ENCODE measurements around the gene BET1. TPM values are rescaled to one million over a fixed set of nuclear protein-coding genes. Genes with fewer than 3 reads are reported as not detected.
A peak's percentile ranks its signal among the peaks of the same experiment; 100 is the strongest.
"Not testable (repeated sequence)": the region's sequence is repeated elsewhere in the genome, so short reads cannot be mapped to it uniquely, and the experiment has no call there.

The BET1 gene
- total RNA-seq, result 13.2 TPM
- long read RNA-seq, transcript BET1-201 (4 exons, 1,504 nt), result major isoform, 6 of 6 reads
- long read RNA-seq, partial matches to known transcripts, result 0 of 6 reads
- long read RNA-seq, other reads (novel, unspliced or antisense), result 0 of 6 reads

DNA sequence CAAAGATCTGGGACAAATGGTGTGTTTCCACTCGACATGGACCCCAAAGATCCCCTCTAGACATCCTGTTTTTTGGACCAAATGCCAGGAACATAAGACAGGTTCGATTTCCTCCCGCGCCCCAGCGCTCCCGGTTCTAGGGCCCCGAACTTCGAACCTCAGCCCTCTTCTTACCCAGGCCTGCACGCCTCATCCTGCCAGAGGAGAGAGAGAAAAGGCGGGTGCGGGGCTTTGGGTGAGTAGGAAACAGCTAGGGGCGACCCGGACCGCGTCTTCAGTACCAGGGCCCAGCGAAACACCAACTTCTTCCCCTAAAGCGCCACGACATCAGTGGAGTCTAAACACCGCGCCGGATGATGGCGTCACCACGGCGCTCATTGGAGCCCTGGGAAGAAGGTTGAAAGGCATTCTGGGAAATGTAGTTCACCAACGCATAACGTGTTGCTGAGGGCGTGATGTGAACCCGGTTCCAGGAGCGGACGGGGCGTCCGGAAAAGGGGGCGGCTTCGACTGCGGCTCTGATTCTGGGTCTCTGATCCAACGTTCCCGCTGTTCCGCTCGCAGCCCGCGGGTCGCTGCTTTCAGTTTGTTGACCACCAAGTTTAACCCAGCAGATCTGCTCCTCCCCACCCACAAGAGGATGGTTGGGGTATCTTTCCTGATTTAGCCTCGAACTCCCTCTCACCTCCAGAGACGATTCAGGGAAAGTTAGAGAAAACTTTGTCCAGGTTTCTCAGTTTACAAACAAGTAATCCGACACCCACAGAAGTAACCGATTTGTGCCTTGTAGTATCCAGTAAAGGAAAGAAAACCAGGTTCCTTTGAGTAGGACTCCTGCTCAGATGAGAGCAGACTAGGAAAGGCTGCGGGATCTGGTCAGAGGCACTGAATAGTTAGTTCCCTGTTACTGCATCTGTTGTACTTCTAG is at the start of gene BET1:
BET1 (minus strand) TSS at position 332 of the 928 bp plus-strand sequence; CDS start at position 193, 139 bp downstream.
- intact Hi-C loops (cut with DNase I), result loop anchor here (5.0 to 10.0 kb wide), 2 partner anchors 61 to 82 kb away; partner anchors contain the start of gene GNG11
- peak; percentile 96 for DNase-seq (ENCODE audit: low spot score)

DNA sequence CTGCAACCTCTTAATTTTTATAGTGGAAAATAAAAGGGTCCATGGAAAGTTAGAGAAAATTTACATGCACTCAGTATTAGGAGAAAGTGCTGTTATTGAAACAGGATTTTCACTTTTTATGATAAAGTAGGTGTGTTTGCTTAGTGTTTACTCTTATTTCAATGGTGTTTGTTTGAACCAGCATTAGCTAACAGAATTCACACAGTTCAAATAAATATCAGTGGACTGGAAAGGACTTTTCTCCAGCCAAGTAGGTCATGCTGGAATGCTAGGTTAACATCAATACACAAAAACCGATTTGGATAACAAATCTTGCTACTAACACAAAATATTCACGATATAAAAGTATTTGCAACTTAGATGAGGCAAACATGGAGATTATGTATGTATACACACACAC is 49.4 kb upstream of the BET1 start:
- intact Hi-C loops (cut with DNase I), result no loop called here
- DNase-seq (ENCODE audit: low spot score), result no peak

DNA sequence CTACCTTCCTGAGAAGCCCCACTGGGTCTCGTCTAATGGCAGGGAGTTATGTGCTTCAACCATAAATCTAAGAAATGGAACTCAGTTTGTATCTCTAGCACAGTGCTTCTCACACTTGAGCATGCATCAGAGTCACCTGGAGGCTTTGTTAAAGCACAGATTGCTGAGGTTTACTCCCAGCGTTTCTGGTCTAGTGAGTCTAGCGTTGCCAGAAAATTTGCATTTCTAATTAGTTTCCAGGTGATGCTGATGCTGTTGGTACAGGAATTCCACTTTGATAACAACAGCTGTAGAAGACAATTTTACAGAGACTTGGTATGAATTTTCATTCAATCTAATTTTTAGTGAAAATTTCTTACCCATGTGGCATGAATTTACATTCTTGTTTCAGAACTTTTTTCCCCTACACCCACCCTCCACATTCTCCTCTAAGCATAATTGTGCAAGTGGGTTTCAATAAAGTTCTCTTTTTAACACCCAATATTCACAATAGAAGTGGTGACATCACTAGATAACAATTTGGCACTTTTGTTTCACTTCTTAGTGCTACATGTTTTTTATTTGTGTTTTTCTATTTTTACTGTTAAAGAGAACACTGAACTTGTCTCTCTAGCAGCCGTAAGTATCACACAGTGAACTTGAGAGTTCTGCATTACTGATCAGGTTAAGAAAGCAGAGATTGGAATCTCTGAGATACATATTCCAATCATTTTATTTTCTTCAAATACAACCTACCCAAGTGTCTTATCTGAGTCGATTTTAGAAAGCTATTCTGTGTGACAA is 48.4 kb upstream of the BET1 start:
- intact Hi-C loops (cut with DNase I), result no loop called here
- DNase-seq (ENCODE audit: low spot score), result no peak

DNA sequence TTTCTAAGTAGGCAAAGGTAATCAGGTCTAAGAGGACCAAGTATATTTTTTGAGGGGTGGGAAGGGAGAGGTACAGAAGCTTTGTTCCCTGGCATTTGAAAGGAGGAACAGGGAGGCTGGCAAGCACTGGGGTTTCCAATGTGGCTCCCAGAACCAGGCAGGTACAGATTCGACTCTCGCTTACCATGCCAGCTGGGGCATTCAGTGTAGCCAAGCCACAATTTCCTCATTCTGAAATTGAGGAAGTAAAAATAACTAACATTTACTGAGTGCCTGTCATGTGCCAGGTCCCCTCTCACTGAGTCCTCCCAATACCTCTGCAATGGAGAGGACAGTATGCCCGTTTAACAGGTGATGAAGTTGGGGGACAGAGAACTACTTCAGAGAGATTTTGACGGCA is 45.9 kb upstream of the BET1 start:
- intact Hi-C loops (cut with DNase I), result no loop called here
- DNase-seq (ENCODE audit: low spot score), result no peak

- intact Hi-C loops (cut with DNase I), result no loop called here
- DNase-seq (ENCODE audit: low spot score), result no peak
These were observed 45.5 kb upstream of the BET1 start for GRCh38 chr7:94049615-94050014.

- intact Hi-C loops (cut with DNase I), result no loop called here
- no peak for DNase-seq (ENCODE audit: low spot score)
These were observed 44.6 kb upstream of the BET1 start for GRCh38 chr7:94048755-94049154.

DNA sequence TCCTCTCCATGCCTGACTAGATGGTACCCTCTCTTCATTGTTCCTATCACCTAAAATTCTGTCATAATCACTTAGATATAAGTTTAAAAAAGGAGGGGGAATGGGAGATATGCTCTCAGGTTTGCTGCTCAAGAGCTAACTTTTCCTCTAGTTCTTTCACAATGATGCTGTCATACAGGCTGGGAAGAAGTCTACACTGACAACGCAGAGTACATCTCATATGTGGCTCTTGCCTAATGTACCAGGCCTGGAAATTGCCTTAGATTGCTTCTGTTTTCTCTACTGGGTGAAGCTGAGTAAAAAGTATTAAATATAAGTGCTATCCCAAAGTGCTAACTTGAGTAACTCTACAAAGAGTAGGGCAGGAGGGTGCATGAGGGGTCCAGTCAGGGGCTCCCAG is 43.8 kb upstream of the BET1 start:
- no peak for DNase-seq (ENCODE audit: low spot score)
- intact Hi-C loops (cut with DNase I), result no loop called here

- intact Hi-C loops (cut with DNase I), result no loop called here
These were observed 41.4 kb upstream of the BET1 start for GRCh38 chr7:94045581-94045980.

GRCh38 chr7:94044806-94045205 is 40.7 kb upstream of the BET1 start:
- intact Hi-C loops (cut with DNase I), result no loop called here
- no peak for DNase-seq (ENCODE audit: low spot score)

More at GRCh38 chr7:94045581-94045980, 41.4 kb upstream of the BET1 start:
- DNase-seq (ENCODE audit: low spot score), result no peak

DNA sequence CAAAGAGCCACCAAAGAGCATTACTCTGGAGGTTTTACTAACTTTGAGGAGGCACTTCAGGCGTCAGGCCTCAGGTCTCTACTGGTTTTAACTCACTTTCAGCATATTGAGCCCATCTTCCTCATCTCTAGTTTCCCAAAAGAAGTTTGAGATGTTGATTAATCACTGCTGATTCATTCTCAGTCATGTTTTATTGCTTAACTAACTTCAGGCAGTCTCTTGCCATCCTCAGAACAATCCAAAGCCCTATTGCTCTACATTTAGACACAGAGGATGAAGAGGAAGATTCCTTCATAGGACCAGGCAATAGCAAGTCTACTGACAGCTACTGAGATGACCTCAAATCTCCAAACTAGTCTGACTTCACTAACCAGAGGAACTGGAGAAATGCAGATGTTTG is 39.1 kb upstream of the BET1 start:
- intact Hi-C loops (cut with DNase I), result no loop called here
- DNase-seq (ENCODE audit: low spot score), result no peak

DNA sequence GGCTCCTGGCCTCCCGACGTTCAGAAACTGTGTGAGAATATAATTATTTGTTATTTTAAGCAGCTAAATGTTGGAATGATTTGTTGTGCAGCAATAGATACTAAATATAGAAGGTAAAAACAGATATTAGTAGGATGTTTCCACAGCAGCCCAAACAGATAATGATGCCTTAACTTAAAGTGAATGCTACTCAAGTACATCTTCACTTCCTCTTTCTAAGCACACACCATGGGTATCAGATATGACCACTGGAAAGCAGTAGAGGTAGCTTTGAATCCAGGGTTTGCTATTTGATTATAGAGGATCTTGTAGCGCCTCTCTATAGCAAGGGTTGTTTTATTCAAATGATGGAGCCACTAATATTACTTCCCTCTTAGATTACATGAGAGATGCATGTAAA is 38.2 kb upstream of the BET1 start:
- intact Hi-C loops (cut with DNase I), result no loop called here

DNA sequence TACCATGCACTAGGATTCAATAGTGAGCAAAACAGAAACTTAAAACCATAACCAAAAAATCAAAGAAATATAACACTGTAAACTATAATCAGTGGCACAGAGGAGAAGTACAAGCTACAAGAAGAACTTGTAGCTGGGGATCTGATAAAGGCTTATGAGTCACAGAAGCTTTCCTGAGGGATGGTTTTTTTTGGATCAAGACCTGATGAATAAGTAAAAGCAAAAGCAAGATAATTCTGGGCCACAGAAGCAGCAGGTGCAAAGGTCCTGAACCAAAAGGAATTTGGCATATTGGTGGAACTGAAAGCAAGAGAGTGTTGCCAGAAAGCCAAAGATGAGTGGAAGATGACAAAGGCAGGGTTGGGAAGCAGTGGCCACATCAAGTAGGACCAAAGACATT is 37.4 kb upstream of the BET1 start:
- intact Hi-C loops (cut with DNase I), result no loop called here
- DNase-seq (ENCODE audit: low spot score), result no peak

More for the DNA sequence above, 38.2 kb upstream of the BET1 start:
- DNase-seq (ENCODE audit: low spot score), result no peak

DNA sequence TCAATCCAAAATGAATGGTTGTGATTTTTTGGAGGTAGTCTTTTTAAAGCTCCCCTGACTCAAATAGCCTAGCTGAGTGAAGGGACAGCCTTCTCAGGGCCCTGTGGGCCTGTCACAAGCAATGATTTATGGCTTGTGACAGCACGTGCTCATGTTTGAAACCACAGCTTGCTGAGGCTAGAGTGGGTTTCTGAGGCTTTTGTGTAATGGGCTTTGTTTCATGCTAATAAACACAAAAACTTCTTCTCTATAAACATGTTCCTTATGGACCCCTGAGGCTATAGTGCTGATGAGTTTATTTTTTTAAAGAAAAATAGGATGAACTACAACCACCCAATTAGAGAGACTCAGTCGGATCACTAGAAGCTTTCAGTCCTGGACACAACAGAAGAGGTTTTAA is 36.1 kb upstream of the BET1 start:
- no peak for DNase-seq (ENCODE audit: low spot score)
- intact Hi-C loops (cut with DNase I), result no loop called here

DNA sequence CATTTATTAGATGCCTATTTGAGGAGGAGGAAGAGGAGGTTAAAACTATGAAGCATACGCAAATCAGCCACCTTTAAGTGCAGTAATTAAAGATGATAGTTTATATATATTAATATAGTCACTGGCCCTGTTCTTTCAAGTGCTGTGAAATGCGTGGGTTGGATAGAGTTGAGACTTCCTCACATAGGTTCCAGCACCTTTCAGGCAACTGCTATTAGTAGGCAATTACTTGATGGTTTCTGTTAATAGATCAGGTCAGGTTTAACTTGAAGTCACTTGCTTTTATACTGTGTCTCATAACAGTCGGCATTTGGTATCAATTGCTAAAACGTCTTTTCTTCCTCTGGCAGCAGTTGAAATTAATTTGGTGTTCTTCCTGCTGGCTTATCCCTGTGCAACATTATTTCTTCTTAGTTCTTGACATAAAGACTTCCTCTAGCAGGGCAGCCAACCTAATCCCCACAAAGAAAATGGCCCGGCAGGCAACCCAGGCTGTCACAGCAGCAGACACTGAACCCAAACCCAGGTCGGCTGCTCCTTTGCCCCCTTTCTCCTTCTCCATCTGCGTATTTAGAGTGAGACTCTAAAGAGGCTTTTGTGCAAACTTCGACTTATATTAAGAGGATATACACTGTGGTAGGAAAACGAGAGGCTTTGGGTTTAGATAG is 35.3 kb upstream of the BET1 start:
- no peak for DNase-seq (ENCODE audit: low spot score)
- intact Hi-C loops (cut with DNase I), result no loop called here

- intact Hi-C loops (cut with DNase I), result no loop called here
- no peak for DNase-seq (ENCODE audit: low spot score)
These were observed 27.7 kb upstream of the BET1 start for GRCh38 chr7:94031865-94032264.

DNA sequence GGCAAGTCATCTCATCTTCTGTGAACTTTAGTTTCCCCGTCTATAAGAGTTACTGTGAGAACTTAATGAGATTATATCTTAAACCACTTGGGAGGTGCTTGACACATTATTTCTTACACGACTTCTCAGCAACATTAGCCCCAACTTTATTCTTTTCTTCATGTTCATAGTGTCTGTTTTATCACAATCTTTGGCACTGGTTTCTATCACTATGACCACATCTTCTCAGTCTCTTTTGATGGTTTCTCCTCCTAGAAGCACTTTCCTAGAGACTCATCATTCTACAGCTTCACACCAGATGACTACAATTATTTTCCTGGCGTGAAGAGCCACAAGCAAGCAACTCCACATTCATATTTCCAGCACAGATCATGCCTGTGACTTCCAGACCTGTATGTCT is 26.5 kb upstream of the BET1 start:
- DNase-seq (ENCODE audit: low spot score), result no peak
- intact Hi-C loops (cut with DNase I), result no loop called here

- no peak for DNase-seq (ENCODE audit: low spot score)
- intact Hi-C loops (cut with DNase I), result no loop called here
These were observed 25.8 kb upstream of the BET1 start for GRCh38 chr7:94029976-94030375.

DNA sequence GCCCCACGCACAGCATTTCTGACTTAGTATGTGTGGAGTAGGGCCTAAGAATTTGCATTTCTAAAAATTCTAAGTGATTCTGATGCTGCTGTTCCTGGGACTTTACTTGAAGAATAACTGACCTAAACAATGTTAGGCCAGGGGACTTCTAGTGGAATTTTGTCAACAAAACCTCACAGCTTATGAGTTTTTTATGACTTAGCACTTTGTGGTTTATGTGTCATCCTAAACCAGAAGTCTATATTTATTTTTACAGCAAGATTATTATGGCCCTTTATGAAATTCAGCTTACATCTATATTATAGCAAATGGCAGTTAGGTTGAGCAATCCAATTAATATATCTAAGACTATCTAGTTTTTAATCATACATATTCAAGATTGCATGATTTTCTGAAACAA is 24.6 kb upstream of the BET1 start:
- intact Hi-C loops (cut with DNase I), result no loop called here
- DNase-seq (ENCODE audit: low spot score), result no peak

DNA sequence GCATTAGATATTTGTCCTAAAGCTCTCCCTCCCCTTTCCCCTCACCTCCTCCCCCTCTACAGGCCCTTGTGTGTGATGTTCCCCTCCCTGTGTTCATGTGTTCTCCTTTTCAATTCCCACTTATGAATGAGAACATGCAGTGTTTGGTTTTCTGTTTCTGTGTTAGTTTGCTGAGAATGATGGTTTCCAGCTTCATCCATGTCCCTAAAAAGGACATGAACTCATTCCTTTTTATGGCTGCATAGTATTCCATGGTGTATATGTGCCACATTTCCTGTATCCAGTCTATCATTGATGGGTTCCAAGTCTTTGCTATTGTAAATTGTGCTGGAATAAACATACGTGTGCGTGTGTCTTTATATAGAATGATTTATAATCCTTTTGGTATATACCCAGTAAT is 22.5 kb upstream of the BET1 start:
- DNase-seq (ENCODE audit: low spot score); intact Hi-C loops (cut with DNase I): not testable (repeated sequence)

- DNase-seq (ENCODE audit: low spot score), result no peak
- intact Hi-C loops (cut with DNase I), result no loop called here
These were observed 18.4 kb upstream of the BET1 start for GRCh38 chr7:94022550-94022949.
